Left lung (tissue), 10 donors: ENCODE data around the gene SYT5. TPM values are rescaled to one million over a fixed set of nuclear protein-coding genes. Genes with fewer than 3 reads are reported as not detected.

Experiments used
- ATAC-seq: fragments of 200-7000 bp; cut with Tn5 transposase; one replicate; pipeline ENCODE4 v1.9.1; 2020; ENCODE audit warnings: moderate library complexity
- DNase-seq, 4 donors: peaks; one replicate each; pipeline ENCODE4 v3.0.0-alpha.2; 2013 to 2020
- H3K27ac ChIP-seq, 2 donors: fragments of 200-600 bp; sonication (generic) in 1 of 2; one replicate each; pipeline versions ENCODE4 v1.5.0 to v1.8.0; 2020 to 2021
- H3K27me3 ChIP-seq, 2 donors: fragments of 200-600 bp; sonication (generic) in 1 of 2; one replicate each; pipeline versions ENCODE4 v1.5.0 to v1.8.0; 2020 to 2021
- H3K36me3 ChIP-seq, 2 donors: fragments of 200-600 bp; sonication (generic) in 1 of 2; one replicate each; pipeline versions ENCODE4 v1.5.0 to v1.8.0; 2020 to 2021
- H3K4me1 ChIP-seq, 2 donors: fragments of 200-600 bp; one replicate each; pipeline ENCODE4 v1.8.0; 2021
- H3K4me3 ChIP-seq, 2 donors: fragments of 200-600 bp; sonication (generic) in 1 of 2; one replicate each; pipeline versions ENCODE4 v1.5.0 to v1.8.0; 2020 to 2021; ENCODE audit warnings: mild to moderate bottlenecking in 1 of 2
- H3K9me3 ChIP-seq, 2 donors: fragments of 200-600 bp; sonication (generic) in 1 of 2; one replicate each; pipeline versions ENCODE4 v1.5.0 to v1.8.0; 2020 to 2021
- CTCF ChIP-seq, 2 donors: fragments of 200-600 bp; sonication (generic) in 1 of 2; IDR thresholded peaks; one replicate each; pipeline versions ENCODE4 v1.5.0 to v1.8.0; 2021; ENCODE audit warnings: antibody characterized with exemption in 2 of 2
- intact Hi-C, 2 donors: fragments of 100-400 bp; cut with DNase I; formaldehyde crosslinking; loops; one replicate each; pipeline versions ENCODE4 v1.11.2 to v1.14.2; 2022
- polyA plus RNA-seq, 6 donors: library from polyadenylated mRNA; unstranded; fragments of 120-200 nt; gene quantifications; one replicate each; pipeline ENCODE4 v1.2.1, GENCODE V29; 2013; ENCODE audit not compliant: insufficient read length in 6 of 6
- total RNA-seq, 2 donors: library from RNA; stranded (reverse); fragmentation: NEBNext Ultra II Directional; extraction: Animal tissue kit (Norgen Biotek cat#: 25700); gene quantifications; one replicate each; pipeline ENCODE4 v1.2.1, GENCODE V29; 2021
- donor health status: DM: no; HTN: yes; CAD: no.
- donor health status: DM: no; HTN: no; CAD: no.

Gene SYT5
- total and polyA plus RNA-seq, 8 donors = 0.61 to 1.5 (median 0.94) TPM; not detected in 2

GRCh38 chr19:55199620-55200204, 19.6 kb upstream of the SYT5 start:
- Histone ChIP-seq H3K4me1 (no peaks in the 10 kb centered on the region), H3K27me3 (peaks cover 0 to 72% of the 10 kb centered on the region in 2 donors), H3K36me3 (no peaks in the 10 kb centered on the region), H3K9me3 (no peaks in the 10 kb centered on the region), H3K27ac (no peak overlapping the region), H3K4me3 (no peak overlapping the region)
- DNase-seq (no peak), ATAC-seq (no peak)
- no peak for TF ChIP-seq CTCF (IDR thresholded peaks at IDR 0.05)
- intact Hi-C loops = no loop called here

- Histone ChIP-seq H3K36me3 (no peaks in the 10 kb centered on the region), H3K9me3 (no peaks in the 10 kb centered on the region), H3K4me1 (no peaks in the 10 kb centered on the region), H3K4me3 (no peak overlapping the region), H3K27ac (no peak overlapping the region), H3K27me3 (peaks cover 0 to 69% of the 10 kb centered on the region in 2 donors)
- DNase-seq (no peak), ATAC-seq (no peak)
- intact Hi-C loops = no loop called here
- TF ChIP-seq CTCF (IDR thresholded peaks at IDR 0.05) = no peak
Measured at GRCh38 chr19:55198651-55199050, 18.6 kb upstream of the SYT5 start.

GRCh38 chr19:55197528-55197927, 17.4 kb upstream of the SYT5 start:
- Histone ChIP-seq H3K36me3 (no peaks in the 10 kb centered on the region), H3K27ac (no peak overlapping the region), H3K4me3 (no peak overlapping the region), H3K27me3 (peaks cover 0 to 78% of the 10 kb centered on the region in 2 donors), H3K4me1 (no peaks in the 10 kb centered on the region), H3K9me3 (no peaks in the 10 kb centered on the region)
- TF ChIP-seq CTCF (IDR thresholded peaks at IDR 0.05) = no peak
- intact Hi-C loops = no loop called here
- DNase-seq = no peak
- ATAC-seq = no peak

GRCh38 chr19:55196803-55197202, 16.7 kb upstream of the SYT5 start:
- H3K9me3 ChIP-seq = no peaks in the 10 kb centered on the region
- intact Hi-C loops = no loop called here
- H3K27ac ChIP-seq = no peak overlapping the region
- no peaks in the 10 kb centered on the region for H3K4me1 ChIP-seq
- no peak for DNase-seq
- peaks cover 0 to 80% of the 10 kb centered on the region in 2 donors for H3K27me3 ChIP-seq
- no peaks in the 10 kb centered on the region for H3K36me3 ChIP-seq
- no peak for TF ChIP-seq CTCF (IDR thresholded peaks at IDR 0.05)
- H3K4me3 ChIP-seq = no peak overlapping the region
- ATAC-seq = no peak

GRCh38 chr19:55193481-55193880, 13.4 kb upstream of the SYT5 start:
- intact Hi-C loops = no loop called here
- Histone ChIP-seq H3K9me3 (no peaks in the 10 kb centered on the region), H3K4me3 (no peak overlapping the region), H3K4me1 (no peaks in the 10 kb centered on the region), H3K27me3 (peaks cover 0 to 53% of the 10 kb centered on the region in 2 donors), H3K36me3 (no peaks in the 10 kb centered on the region), H3K27ac (no peak overlapping the region)
- ATAC-seq (no peak), DNase-seq (no peak)
- no peak for TF ChIP-seq CTCF (IDR thresholded peaks at IDR 0.05)
